Fibroblast of lung (primary cell): Measurements from ENCODE around the gene ARAP3. TPM values are rescaled to one million over a fixed set of nuclear protein-coding genes. Genes with fewer than 3 reads are reported as not detected.
A peak's percentile ranks its signal among the peaks of the same experiment; 100 is the strongest.

Experiments
- DNase-seq, 2 donors: peaks; one replicate each; pipeline versions ENCODE4 v3.0.0 to v3.0.0-alpha.2; 2010; ENCODE audit warnings: low read depth in 2 of 2
- H2AFZ ChIP-seq: 2 replicates; pipeline ENCODE4 v1.5.1; 2012; ENCODE audit warnings: low read length, control low read depth, inconsistent platforms
- H3K27ac ChIP-seq: 2 replicates; pipeline ENCODE4 v1.5.1; 2011; ENCODE audit warnings: low read length, control low read depth; ENCODE audit not compliant: insufficient read depth
- H3K27me3 ChIP-seq: 2 replicates; pipeline ENCODE4 v1.5.1; 2011; ENCODE audit warnings: mild to moderate bottlenecking, low read length; ENCODE audit not compliant: control insufficient read depth, insufficient read depth
- H3K36me3 ChIP-seq: 2 replicates; pipeline ENCODE4 v1.5.1; 2011; ENCODE audit warnings: low read length; ENCODE audit not compliant: control insufficient read depth, insufficient read depth
- H3K4me1 ChIP-seq: 2 replicates; pipeline ENCODE4 v1.5.1; 2011; ENCODE audit warnings: low read length; ENCODE audit not compliant: control insufficient read depth, insufficient read depth; ENCODE audit errors: extremely low read depth
- H3K4me2 ChIP-seq: 2 replicates; pipeline ENCODE4 v1.5.1; 2011; ENCODE audit warnings: low read length, control low read depth; ENCODE audit not compliant: insufficient read depth; ENCODE audit errors: extremely low read depth
- H3K4me3 ChIP-seq, 4 experiments: fragments of 200-600 bp in 1 of 4; sonication (generic) in 1 of 4; replicated peaks in 1 of 4; 2 replicates each; pipeline ENCODE4 v1.5.1; 2011 to 2016; ENCODE audit warnings: low read length in 4 of 4, low read depth in 3 of 4, mild to moderate bottlenecking in 3 of 4, control low read depth in 2 of 4, inconsistent platforms in 1 of 4, mixed read lengths in 1 of 4; ENCODE audit not compliant: insufficient read depth in 1 of 4; ENCODE audit errors: control extremely low read depth in 1 of 4
- H3K79me2 ChIP-seq: 2 replicates; pipeline ENCODE4 v1.5.1; 2012; ENCODE audit warnings: mild to moderate bottlenecking, low read length, inconsistent platforms; ENCODE audit not compliant: control insufficient read depth, insufficient read depth
- H3K9ac ChIP-seq: 2 replicates; pipeline ENCODE4 v1.5.1; 2011; ENCODE audit warnings: mild to moderate bottlenecking, low read length, control low read depth; ENCODE audit not compliant: insufficient read depth
- H3K9me3 ChIP-seq: 2 replicates; pipeline ENCODE4 v1.5.1; 2012; ENCODE audit warnings: low read depth, low read length; ENCODE audit not compliant: control insufficient read depth, insufficient read depth
- H4K20me1 ChIP-seq: 2 replicates; pipeline ENCODE4 v1.5.1; 2011; ENCODE audit warnings: low read length; ENCODE audit not compliant: control insufficient read depth, insufficient read depth; ENCODE audit errors: extremely low read depth
- EZH2 ChIP-seq: IDR thresholded peaks from 2 replicates; pipeline ENCODE4 v1.5.1; 2012; ENCODE audit warnings: low read length, control low read depth, mild to moderate bottlenecking; ENCODE audit errors: missing control alignments
- polyA plus RNA-seq, 2 donors: library from polyadenylated mRNA; depleted of rRNA in 1 of 2; stranded (reverse) in 1 of 2; unstranded in 1 of 2; fragments of >200 nt; gene quantifications; 2 replicates each; pipeline ENCODE4 v1.2.1, GENCODE V29; 2011 to 2012; ENCODE audit warnings: missing spikeins in 1 of 2
- total RNA-seq: library from RNA; depleted of rRNA; stranded (reverse); fragments of >200 nt; gene quantifications from 2 replicates; pipeline ENCODE4 v1.2.1, GENCODE V29; 2014
- TF ChIP-seq, protein P1 (sequence below), 2 donors: IDR thresholded peaks in 1 of 2; conservative IDR thresholded peaks in 1 of 2; 1 replicate in 1 of 2; 2 replicates in 1 of 2; pipeline ENCODE4 v1.5.1; 2011 to 2012; ENCODE audit warnings: low read length in 2 of 2, control low read depth in 1 of 2, inconsistent platforms in 1 of 2, low read depth in 1 of 2, mild to moderate bottlenecking in 1 of 2

ARAP3 gene
- total and polyA plus RNA-seq, 2 donors (not counting 1 experiment from before 2014, with no cell fraction given) = 2.9 to 3.8 TPM

GRCh38 chr5:141681295-141681694, 735 bp downstream of the ARAP3 start:
- Histone ChIP-seq H3K4me1 (peaks cover 15% of the 10 kb centered on the region), H2AFZ (peak overlapping the region; percentile 2), H4K20me1 (no peaks in the 10 kb centered on the region), H3K4me3 (peak overlapping the region; percentile 4 to 64 (median 32)), H3K79me2 (no peaks in the 10 kb centered on the region), H3K27me3 (no peaks in the 10 kb centered on the region), H3K9ac (peak overlapping the region; percentile 24), H3K4me2 (peak overlapping the region; percentile 89), H3K36me3 (peaks cover 2% of the 10 kb centered on the region), H3K9me3 (no peaks in the 10 kb centered on the region), H3K27ac (peak overlapping the region; percentile 65)
- DNase-seq = no peak
- TF ChIP-seq, protein P1, sequence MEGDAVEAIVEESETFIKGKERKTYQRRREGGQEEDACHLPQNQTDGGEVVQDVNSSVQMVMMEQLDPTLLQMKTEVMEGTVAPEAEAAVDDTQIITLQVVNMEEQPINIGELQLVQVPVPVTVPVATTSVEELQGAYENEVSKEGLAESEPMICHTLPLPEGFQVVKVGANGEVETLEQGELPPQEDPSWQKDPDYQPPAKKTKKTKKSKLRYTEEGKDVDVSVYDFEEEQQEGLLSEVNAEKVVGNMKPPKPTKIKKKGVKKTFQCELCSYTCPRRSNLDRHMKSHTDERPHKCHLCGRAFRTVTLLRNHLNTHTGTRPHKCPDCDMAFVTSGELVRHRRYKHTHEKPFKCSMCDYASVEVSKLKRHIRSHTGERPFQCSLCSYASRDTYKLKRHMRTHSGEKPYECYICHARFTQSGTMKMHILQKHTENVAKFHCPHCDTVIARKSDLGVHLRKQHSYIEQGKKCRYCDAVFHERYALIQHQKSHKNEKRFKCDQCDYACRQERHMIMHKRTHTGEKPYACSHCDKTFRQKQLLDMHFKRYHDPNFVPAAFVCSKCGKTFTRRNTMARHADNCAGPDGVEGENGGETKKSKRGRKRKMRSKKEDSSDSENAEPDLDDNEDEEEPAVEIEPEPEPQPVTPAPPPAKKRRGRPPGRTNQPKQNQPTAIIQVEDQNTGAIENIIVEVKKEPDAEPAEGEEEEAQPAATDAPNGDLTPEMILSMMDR (conservative IDR thresholded peaks at IDR 0.05 in 1 of 2, IDR thresholded peaks at IDR 0.05 in 1 of 2; ENCODE audit: low read depth in 1 of 2, low read length in 2 of 2) = no peak
- TF ChIP-seq EZH2 = no peak

DNA sequence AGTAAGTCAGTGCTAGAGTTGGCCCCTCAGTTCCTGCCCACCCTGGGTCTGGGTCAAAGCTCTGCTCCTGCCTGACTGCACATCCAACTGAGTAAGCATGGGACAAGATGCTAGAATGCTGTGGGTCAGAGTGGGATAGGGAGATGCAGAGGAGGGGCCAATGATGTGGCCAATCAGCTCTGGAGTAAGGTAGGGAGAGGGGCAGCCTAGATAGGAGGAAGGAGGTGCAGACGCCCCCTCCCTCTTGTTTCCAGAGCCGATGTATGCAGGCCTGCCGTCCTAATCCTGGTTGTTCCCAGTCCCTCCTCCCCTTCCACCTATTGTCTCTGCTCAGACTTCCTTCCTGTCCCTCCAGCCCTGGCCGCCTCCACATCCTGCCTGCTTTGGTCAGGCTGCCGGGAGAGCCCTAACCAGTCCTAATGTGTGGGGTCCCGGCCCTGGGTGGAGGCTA, 1.3 kb downstream of the ARAP3 start:
- H3K27me3 ChIP-seq = no peaks in the 10 kb centered on the region
- no peaks in the 10 kb centered on the region for H4K20me1 ChIP-seq
- no peak for TF ChIP-seq EZH2
- TF ChIP-seq, protein P1 (conservative IDR thresholded peaks at IDR 0.05 in 1 of 2, IDR thresholded peaks at IDR 0.05 in 1 of 2; ENCODE audit: low read depth in 1 of 2, low read length in 2 of 2) = no peak
- peak overlapping the region; percentile 89 for H3K4me2 ChIP-seq
- peak in 1 of 2 donors; percentile 56 for DNase-seq
- H2AFZ ChIP-seq = no peak overlapping the region
- peaks cover 15% of the 10 kb centered on the region for H3K4me1 ChIP-seq
- H3K79me2 ChIP-seq = no peaks in the 10 kb centered on the region
- peaks cover 2% of the 10 kb centered on the region for H3K36me3 ChIP-seq
- H3K9me3 ChIP-seq = no peaks in the 10 kb centered on the region
- H3K4me3 ChIP-seq = peak overlapping the region in 3 of 4 experiments; percentile 11 to 64 (median 54)
- no peak overlapping the region for H3K9ac ChIP-seq
- H3K27ac ChIP-seq = peak overlapping the region; percentile 65

DNA sequence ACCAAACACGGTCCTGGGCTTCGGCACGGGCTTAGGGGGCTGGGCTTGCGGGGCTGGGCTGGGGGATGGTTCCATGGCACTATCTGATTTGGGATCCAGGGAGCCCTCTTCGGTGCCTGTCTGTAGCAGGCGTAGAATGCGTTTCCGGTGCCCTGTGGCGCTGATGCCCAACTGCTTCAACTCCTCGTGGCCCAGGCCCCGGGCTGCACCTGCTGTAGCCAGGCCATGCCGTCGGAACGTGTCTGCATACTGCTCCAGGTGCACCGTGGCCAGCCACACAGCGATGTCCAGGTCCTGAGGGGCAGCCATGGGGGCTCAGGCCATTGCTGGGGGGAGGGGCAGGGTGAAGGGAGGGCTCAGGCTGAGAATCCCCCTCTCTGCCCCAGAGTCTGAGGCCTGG, 1.9 kb downstream of the ARAP3 start:
- H3K4me1 ChIP-seq = peaks cover 15% of the 10 kb centered on the region
- no peak overlapping the region for H2AFZ ChIP-seq
- H3K9me3 ChIP-seq = no peaks in the 10 kb centered on the region
- H3K4me2 ChIP-seq = no peak overlapping the region
- no peak overlapping the region for H3K4me3 ChIP-seq
- TF ChIP-seq, protein P1 (conservative IDR thresholded peaks at IDR 0.05 in 1 of 2, IDR thresholded peaks at IDR 0.05 in 1 of 2; ENCODE audit: low read depth in 1 of 2, low read length in 2 of 2) = no peak
- no peak for TF ChIP-seq EZH2
- no peaks in the 10 kb centered on the region for H4K20me1 ChIP-seq
- H3K27me3 ChIP-seq = no peaks in the 10 kb centered on the region
- H3K9ac ChIP-seq = no peak overlapping the region
- no peaks in the 10 kb centered on the region for H3K79me2 ChIP-seq
- no peak for DNase-seq
- peaks cover 2% of the 10 kb centered on the region for H3K36me3 ChIP-seq
- no peak overlapping the region for H3K27ac ChIP-seq
